ENCODE results near the gene TRABD2A.
"Not testable (repeated sequence)": the region's sequence is repeated elsewhere in the genome, so short reads cannot be mapped to it uniquely, and the experiment has no call there.

Gene TRABD2A, protein sequence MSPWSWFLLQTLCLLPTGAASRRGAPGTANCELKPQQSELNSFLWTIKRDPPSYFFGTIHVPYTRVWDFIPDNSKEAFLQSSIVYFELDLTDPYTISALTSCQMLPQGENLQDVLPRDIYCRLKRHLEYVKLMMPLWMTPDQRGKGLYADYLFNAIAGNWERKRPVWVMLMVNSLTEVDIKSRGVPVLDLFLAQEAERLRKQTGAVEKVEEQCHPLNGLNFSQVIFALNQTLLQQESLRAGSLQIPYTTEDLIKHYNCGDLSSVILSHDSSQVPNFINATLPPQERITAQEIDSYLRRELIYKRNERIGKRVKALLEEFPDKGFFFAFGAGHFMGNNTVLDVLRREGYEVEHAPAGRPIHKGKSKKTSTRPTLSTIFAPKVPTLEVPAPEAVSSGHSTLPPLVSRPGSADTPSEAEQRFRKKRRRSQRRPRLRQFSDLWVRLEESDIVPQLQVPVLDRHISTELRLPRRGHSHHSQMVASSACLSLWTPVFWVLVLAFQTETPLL

DNA sequence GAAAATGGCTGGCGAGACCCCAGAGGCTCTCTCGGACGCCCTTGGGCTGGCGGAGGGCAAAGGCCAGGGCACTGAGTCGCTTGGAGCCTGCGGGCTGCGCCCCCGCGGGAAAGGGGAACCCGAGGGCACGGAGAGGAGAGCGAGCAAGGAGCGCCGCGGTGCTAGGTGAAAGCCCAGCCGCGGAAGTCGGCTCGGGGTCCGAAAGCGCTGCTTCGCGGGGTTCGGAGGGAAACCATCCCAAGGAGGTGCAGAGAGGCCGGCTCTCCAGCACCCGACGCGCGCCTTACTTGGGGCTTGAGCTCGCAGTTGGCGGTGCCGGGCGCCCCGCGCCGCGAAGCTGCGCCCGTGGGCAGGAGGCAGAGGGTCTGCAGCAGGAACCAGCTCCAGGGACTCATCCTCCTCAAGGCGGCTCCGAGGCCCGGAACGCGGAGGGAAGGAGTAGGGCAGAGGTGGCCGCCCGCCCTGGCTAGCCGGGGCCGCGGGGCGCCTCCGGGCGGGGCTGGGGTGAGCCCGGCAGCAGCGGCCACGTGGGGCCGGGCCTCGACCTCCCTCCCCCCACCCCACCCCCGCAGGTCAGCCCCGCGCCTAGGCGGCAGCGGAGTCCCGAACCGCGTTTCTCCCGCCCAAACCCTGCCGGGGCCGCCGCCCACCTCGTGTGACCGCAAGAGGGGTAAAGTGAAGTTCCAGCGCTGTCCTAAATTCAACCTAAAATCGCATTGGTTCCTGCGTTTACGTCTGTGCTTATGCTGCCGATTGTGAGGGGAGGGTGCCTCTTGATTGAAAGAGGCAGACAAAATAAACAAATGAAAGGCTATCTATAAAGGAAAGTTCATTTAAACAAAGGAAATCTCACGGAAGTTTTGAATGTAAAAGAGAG, at the start of gene TRABD2A:
Gene TRABD2A, minus strand, starts transcription at position 440 of the 877 bp plus-strand sequence. Its CDS starts 45 bp downstream, at position 395.
- Mint-ChIP-seq H3K4me3 (peak within 1 kb of the TSS; percentile 93 to 96), H3K9me3 (no peaks in the 10 kb centered on the region), H3K27ac (peak within 1 kb of the TSS; percentile 94 to 95), H3K4me1 (peaks cover 64% of the 10 kb centered on the region), H3K27me3 (no peaks in the 10 kb centered on the region)
- ATAC-seq, result peak; percentile 66
- DNase-seq, result peak; percentile 78 to 86

DNA sequence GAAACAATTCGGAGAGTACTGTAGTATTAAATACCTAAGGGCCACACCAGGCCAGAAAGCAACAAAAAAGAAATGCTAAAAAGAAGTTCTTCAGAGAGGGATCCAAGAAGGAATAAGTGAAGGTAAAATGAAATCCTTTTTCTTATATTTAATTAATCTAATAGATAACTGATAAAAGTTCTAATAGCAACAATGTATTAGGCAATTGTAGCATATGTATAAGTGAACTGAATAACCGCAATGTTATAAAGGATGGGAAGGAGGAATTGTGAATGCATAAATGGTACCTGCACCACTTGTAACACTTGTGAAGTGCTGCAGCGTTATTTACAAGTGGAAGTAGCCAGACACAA, 46.4 kb upstream of the TRABD2A start:
- Mint-ChIP-seq H3K27ac (peak overlapping the region; percentile 86 to 91), H3K4me1 (peaks cover 65% of the 10 kb centered on the region), H3K4me3 (peak overlapping the region; percentile 89 to 94), H3K9me3 (no peaks in the 10 kb centered on the region), H3K27me3 (no peaks in the 10 kb centered on the region)
- ATAC-seq (no peak), DNase-seq (no peak)

DNA sequence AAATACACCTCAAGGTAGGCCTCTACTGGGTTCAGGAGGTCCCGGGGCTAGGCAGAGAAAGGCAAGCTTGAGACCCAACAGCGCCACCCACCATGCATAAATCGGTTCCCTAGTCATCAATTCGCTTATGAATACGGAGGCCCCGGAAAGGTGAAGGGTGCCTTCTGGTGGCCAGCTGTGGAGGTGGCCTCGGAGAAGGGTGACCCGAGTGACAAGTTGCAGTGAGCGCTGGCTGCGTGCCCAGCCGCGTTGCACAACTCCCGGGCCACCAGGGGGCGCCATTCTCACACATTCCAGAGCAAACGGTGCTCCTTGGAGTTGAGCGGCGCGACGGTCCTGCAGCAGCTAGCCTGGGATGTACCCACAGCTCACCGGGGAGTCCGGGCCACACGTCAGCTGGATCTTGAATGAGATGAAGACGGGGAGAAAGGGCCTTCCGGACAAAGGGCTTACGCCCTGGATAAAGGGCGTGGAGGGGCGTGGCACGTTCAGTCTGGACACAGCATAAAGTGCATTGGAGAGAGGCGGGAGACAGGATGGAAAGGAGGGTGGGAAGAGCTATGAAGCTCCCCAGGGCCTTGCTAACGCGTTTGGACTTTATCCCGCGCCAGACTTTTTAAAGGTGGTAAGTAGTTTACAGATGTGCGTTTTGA, 45.0 kb upstream of the TRABD2A start:
- H3K27ac Mint-ChIP-seq, result peak overlapping the region; percentile 91 to 92
- H3K4me1 Mint-ChIP-seq, result peaks cover 51% of the 10 kb centered on the region
- H3K9me3 Mint-ChIP-seq, result no peaks in the 10 kb centered on the region
- H3K27me3 Mint-ChIP-seq, result no peaks in the 10 kb centered on the region
- H3K4me3 Mint-ChIP-seq, result peak overlapping the region; percentile 89 to 94
- ATAC-seq, result peak; percentile 88
- DNase-seq, result peak; percentile 98 to 99

DNA sequence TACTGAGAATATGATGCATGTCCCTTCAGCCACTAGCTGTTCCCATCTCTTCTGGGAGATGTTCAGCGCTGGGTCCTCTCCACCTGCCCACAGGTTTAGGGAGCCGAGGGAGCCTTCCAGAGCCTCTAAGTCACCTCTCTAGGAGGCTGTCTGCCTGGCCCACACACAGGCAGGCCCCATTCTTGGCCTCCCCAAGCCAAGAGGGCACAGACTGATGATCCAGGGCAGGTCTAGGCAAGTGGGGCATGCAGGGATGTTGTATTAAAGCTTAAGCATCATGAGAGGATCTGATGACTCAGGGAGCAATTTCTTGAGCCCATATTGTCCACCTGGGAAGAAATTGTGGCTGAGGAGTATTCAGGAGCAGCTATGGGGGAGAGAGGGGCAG, 44.4 kb upstream of the TRABD2A start:
- Mint-ChIP-seq H3K27me3 (no peaks in the 10 kb centered on the region), H3K27ac (peak overlapping the region; percentile 91 to 92), H3K4me1 (peaks cover 53% of the 10 kb centered on the region), H3K9me3 (no peaks in the 10 kb centered on the region), H3K4me3 (peak overlapping the region; percentile 89 to 94)
- ATAC-seq (peak; percentile 36), DNase-seq (no peak)

DNA sequence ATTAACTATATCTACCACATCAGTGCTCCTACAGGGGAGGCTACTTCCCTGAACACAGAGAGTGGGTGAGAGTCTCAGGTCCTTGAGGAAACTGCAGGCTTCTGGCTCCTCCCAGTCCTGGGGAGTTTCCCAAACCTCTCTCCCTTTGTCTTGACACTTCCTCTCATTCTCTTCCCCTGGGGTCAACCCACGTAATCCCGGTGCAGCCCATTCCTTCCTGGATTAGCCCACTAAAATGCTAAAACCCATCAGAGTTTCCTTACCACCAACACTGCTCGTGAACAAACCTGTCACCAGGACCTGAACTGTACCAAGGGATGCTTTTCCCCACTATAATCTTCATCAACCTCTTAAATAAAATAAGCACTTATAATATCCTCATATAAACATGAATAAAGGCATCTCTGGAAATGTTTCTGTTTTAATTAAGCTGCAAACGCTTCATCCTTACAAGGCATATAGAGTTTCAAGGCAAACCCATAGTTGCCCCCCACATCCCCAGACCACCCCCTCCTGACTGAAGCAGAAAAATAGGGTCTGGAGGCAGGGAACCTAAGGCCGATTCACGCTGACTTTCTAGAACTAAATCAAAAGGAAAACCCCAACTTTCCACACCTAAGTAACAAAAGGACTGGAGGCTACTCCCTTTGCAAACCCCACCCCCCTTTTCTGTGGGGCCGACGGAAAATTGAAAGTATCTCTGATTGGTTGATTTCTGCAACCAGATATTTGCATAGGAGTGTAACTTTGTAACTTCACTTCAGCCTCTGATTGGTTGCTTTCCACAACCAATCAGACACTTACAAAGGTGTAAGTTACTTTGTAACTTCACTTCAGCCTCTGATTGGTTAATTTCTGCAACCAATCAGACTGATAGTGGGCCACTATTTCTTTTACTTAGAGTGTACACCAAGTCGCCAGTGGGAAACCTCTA, 43.6 kb upstream of the TRABD2A start:
- peaks cover 62% of the 10 kb centered on the region for H3K4me1 Mint-ChIP-seq
- DNase-seq (peak; percentile 60 to 82), ATAC-seq (peak; percentile 39)
- H3K27ac Mint-ChIP-seq, result peak overlapping the region; percentile 2 to 96
- H3K4me3 Mint-ChIP-seq, result peak overlapping the region; percentile 75 to 94
- no peaks in the 10 kb centered on the region for H3K9me3 Mint-ChIP-seq
- H3K27me3 Mint-ChIP-seq, result no peaks in the 10 kb centered on the region

DNA sequence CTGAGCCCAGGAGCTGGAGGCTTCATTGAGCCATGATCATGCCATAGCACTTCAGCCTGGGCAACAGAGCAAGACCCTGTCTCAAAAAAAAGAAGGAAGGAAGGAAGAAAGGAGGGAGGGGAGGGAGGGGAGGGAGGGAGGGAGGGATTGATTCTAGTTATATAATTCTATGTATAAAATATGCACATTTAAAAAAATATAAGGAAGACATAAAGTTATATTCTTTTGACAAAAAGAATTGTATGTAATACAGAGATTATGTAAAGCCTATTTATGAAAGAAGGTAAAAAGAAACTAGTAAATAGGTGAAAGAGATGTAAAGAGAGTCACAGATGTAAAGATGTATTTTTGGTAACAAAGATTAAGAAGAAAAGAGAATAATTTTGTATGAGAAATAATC, 42.1 kb upstream of the TRABD2A start:
- no peaks in the 10 kb centered on the region for H3K9me3 Mint-ChIP-seq
- no peak for DNase-seq
- H3K4me1 Mint-ChIP-seq, result peaks cover 76% of the 10 kb centered on the region
- no peak overlapping the region for H3K4me3 Mint-ChIP-seq
- ATAC-seq, result no peak
- H3K27ac Mint-ChIP-seq, result no peak overlapping the region
- no peaks in the 10 kb centered on the region for H3K27me3 Mint-ChIP-seq

DNA sequence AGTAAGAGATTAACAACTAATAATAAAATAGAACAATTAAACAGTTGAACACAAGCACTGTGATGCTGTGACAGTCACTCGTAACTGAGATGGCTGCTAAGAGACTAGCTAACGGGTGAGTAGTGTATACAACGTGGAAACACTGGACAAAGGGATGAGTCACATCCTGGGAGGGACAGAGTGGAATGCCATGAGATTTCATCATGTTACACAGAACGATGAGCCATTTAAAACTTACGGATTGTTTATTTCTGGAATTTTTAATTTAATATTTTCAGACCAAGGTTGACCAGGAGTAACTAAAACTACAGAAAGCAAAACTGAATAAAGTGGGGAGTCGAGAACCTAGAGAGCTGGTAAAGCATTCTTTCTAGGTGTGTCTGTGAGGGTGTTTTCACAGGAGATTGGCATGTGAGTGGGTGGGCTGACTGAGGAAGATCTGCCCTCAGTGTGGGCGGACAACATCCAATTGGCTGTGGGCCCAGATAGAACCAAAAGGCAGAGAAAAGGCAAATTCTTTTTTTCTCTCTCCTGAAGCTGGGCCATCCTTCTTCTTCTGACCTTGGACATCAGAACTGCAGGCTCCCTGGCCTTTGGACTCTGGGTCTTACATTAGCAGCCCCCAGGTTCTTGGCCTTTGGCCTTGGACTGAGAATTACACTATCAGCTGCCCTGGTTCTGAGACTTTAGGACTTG, 39.1 kb upstream of the TRABD2A start:
- H3K4me1 Mint-ChIP-seq, result peaks cover 64% of the 10 kb centered on the region
- ATAC-seq (peak; percentile 89), DNase-seq (peak; percentile 63 to 73)
- peak overlapping the region; percentile 70 to 76 for H3K4me3 Mint-ChIP-seq
- no peaks in the 10 kb centered on the region for H3K27me3 Mint-ChIP-seq
- peak overlapping the region; percentile 97 to 100 for H3K27ac Mint-ChIP-seq
- no peaks in the 10 kb centered on the region for H3K9me3 Mint-ChIP-seq

DNA sequence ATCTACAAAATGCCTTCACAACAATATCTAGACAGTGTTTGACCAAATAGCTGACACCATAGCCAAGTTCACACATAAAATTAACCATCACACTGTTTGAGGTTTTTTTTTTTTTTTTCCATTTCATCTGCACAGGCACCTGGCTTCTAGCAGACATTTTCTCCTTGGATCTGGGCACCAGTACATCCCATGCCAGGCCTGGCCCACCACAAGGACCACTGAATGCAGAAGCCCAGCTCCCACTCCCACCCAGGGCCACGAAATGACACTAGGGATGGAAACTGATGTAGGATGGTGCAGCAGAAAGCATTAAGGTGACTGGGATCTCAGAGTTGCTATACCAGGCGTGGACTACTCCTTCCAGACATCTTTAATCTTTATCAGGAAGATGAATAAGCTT, 37.5 kb upstream of the TRABD2A start:
- H3K27me3 Mint-ChIP-seq, result no peaks in the 10 kb centered on the region
- ATAC-seq (no peak), DNase-seq (no peak)
- peak overlapping the region; percentile 66 to 70 for H3K4me3 Mint-ChIP-seq
- H3K9me3 Mint-ChIP-seq, result no peaks in the 10 kb centered on the region
- H3K4me1 Mint-ChIP-seq, result peaks cover 51% of the 10 kb centered on the region
- peak overlapping the region; percentile 89 to 93 for H3K27ac Mint-ChIP-seq

DNA sequence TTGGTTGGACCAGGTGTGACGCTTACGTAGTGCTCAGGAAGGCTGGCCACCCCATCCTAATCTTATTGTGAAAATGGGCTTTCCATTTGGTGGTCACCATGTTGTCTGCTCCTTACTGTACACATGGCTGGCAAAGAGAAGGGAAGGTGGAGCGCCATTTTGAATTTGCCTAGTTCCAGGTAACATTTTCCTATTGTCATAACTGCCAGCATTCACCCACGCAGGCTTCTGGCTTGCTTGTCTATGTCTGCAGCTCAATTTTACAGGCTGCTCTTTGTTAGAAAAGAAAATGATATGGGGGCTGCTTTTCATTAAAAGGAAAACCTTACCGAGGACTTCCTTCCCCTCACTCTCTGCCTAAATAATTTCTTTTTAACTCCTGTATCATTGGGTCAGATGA, 36.9 kb upstream of the TRABD2A start:
- not testable (repeated sequence) for H3K9me3 Mint-ChIP-seq, DNase-seq, ATAC-seq, H3K27me3 Mint-ChIP-seq
- peak overlapping the region; percentile 89 to 93 for H3K27ac Mint-ChIP-seq
- peak overlapping the region; percentile 66 to 70 for H3K4me3 Mint-ChIP-seq
- peaks cover 49% of the 10 kb centered on the region for H3K4me1 Mint-ChIP-seq

DNA sequence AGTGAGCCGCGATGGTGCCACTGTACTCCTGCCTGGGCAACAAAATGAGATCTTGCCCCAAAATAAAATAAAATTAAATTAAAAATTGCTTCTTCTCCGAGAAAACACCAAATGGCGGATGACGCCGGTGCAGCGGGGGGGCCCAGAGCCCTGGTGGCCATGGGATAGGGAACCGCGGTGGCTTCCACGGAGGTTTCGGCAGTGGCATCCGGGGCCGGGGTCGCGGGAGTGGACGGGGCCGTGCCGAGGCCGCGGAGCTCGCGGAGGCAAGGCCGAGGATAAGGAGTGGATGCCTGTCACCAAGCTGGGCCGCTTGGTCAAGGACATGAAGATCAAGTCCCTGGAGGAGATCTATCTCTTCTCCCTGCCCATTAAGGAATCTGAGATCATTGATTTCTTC, 34.8 kb upstream of the TRABD2A start:
- not testable (repeated sequence) for H3K9me3 Mint-ChIP-seq, H3K27me3 Mint-ChIP-seq, H3K27ac Mint-ChIP-seq, ATAC-seq, H3K4me3 Mint-ChIP-seq, DNase-seq
- H3K4me1 Mint-ChIP-seq, result peaks cover 62% of the 10 kb centered on the region

DNA sequence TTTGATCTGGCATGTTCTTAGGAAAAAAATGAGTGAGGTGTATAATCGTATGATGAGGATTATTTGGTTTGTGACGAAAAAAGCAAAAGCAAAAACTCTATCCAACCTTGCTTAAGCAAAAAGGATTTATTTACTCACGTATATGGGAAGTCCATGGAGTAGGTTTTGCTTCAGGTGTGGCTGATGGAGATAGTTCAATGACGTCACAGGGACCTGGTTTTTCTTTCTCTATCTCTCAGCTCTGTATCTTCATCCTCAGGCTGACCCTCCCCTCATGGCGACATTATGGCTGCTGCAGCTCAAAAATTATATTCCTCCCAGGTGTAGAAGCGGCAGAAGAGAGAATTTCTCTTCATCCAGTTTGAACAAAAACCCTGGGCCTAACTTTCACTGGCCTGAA, 33.5 kb upstream of the TRABD2A start:
- Mint-ChIP-seq H3K27ac (no peak overlapping the region), H3K4me3 (no peak overlapping the region), H3K27me3 (no peaks in the 10 kb centered on the region), H3K9me3 (peaks cover 9 to 10% of the 10 kb centered on the region in 2 donors), H3K4me1 (peaks cover 57% of the 10 kb centered on the region)
- ATAC-seq, result no peak
- DNase-seq, result no peak

DNA sequence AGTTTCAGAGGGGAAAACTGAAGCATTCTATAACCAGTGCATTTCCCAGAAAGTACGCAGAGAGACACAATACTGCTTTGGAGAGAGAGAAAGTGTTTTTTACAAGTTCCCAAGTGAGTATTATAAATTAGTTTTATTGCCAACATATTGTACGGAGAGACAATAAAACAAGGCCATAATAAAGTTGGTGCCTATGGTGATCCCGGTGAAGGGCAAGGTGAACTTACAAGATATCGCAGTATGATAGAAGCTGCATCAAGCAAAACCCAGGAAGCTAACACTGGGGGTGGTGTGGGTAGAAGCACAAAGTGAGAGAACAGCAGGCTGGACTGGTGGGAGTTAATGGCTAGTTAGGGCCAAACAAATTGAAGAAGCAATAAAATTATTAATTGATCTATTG, 32.1 kb upstream of the TRABD2A start:
- Mint-ChIP-seq H3K27ac (no peak overlapping the region), H3K27me3 (no peaks in the 10 kb centered on the region)
- ATAC-seq, result no peak

DNA sequence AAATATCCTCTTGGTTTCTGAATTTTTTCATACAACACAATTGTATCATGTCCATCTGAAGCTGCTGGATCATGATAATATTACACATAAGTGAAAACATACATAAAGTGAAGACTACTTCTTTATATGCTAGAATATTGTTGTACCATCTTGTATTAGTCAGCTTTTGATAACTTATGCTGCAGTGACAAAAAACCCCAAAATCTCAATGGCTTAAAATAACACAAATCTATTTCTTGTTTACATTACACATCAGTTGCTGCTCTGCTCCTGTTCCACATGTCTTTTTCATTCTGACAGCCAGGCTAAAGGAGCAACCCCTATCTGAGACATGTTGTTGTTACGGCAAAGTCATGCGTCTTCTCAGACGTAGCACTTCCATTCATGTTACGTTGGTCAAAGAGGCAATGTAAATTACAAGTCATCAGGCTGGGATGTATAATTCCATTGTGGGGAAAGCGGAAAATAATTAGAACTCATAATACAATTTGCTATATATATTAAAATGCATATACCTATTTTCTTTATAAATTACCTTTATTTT, 30.3 kb upstream of the TRABD2A start:
- DNase-seq, result no peak
- peaks cover 58% of the 10 kb centered on the region for H3K4me1 Mint-ChIP-seq
- no peak overlapping the region for H3K27ac Mint-ChIP-seq

More for the DNA sequence above, 32.1 kb upstream of the TRABD2A start:
- DNase-seq, result no peak
- H3K9me3 Mint-ChIP-seq, result peaks cover 16 to 18% of the 10 kb centered on the region in 2 donors
- no peak overlapping the region for H3K4me3 Mint-ChIP-seq
- H3K4me1 Mint-ChIP-seq, result peaks cover 57% of the 10 kb centered on the region

More for the DNA sequence above, 30.3 kb upstream of the TRABD2A start:
- no peak overlapping the region for H3K4me3 Mint-ChIP-seq
- no peaks in the 10 kb centered on the region for H3K27me3 Mint-ChIP-seq
- ATAC-seq, result no peak
- peaks cover 16 to 18% of the 10 kb centered on the region in 2 donors for H3K9me3 Mint-ChIP-seq
